Endothelial cell (in vitro differentiated cells): ENCODE measurements around the gene KMT2C. TPM values are rescaled to one million over a fixed set of nuclear protein-coding genes. Genes with fewer than 3 reads are reported as not detected.
"Not testable (repeated sequence)": the region's sequence is repeated elsewhere in the genome, so short reads cannot be mapped to it uniquely, and the experiment has no call there.

Source experiments
- DNase-seq: peaks from one replicate; pipeline ENCODE4 v3.0.0; 2021; ENCODE audit warnings: low spot score
- H3K27ac Mint-ChIP-seq: one replicate; pipeline ENCODE4 v1.8.0; 2021; ENCODE audit warnings: mixed read lengths, inconsistent platforms; ENCODE audit not compliant: unreplicated experiment
- H3K27me3 Mint-ChIP-seq: one replicate; pipeline ENCODE4 v1.8.0; 2021; ENCODE audit warnings: mild to moderate bottlenecking, moderate library complexity, mixed read lengths, inconsistent platforms; ENCODE audit not compliant: unreplicated experiment
- H3K36me3 Mint-ChIP-seq: one replicate; pipeline ENCODE4 v1.8.0; 2021; ENCODE audit warnings: mild to moderate bottlenecking, low read depth, mixed read lengths, inconsistent platforms; ENCODE audit not compliant: unreplicated experiment
- H3K4me1 Mint-ChIP-seq: one replicate; pipeline ENCODE4 v1.8.0; 2021; ENCODE audit warnings: mild to moderate bottlenecking, mixed read lengths, inconsistent platforms; ENCODE audit not compliant: unreplicated experiment
- H3K4me3 Mint-ChIP-seq: one replicate; pipeline ENCODE4 v1.8.0; 2021; ENCODE audit warnings: mild to moderate bottlenecking, mixed read lengths, inconsistent platforms; ENCODE audit not compliant: unreplicated experiment
- H3K9me3 Mint-ChIP-seq: one replicate; pipeline ENCODE4 v1.8.0; 2021; ENCODE audit warnings: mixed read lengths, inconsistent platforms; ENCODE audit not compliant: unreplicated experiment
- total RNA-seq: library from RNA; stranded (reverse); fragmentation: NEBNext Ultra II Directional; extraction: Animal tissue kit (Norgen Biotek cat#: 25700); gene quantifications from one replicate; pipeline ENCODE4 v1.2.1, GENCODE V29; 2021; ENCODE audit not compliant: unreplicated experiment

KMT2C gene
- total RNA-seq, 1 donor from 2014 or later: 59.8 TPM

GRCh38 chr7:152270427-152270826, 165.4 kb downstream of the KMT2C start:
- not testable (repeated sequence) for DNase-seq, H3K27ac Mint-ChIP-seq, H3K9me3 Mint-ChIP-seq

DNA sequence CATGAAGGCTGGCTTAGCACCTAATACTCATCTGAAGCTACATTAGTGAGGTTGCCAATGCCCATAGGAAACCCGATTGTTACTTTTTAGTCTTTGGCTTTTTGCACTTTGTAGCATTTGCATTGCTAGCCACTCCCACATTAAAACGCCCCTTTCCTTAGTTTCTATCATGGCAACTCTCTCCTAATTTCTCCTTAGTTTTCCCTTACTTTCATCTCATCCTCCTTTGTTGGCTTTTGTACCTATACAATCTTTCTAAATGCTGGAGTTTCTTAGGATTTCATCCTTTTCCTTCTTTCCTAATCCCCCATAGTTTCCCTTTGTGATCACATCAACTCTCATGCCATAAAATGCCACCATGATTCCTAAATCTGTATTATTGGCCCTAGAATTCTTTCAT, 168.9 kb downstream of the KMT2C start:
- H3K36me3 Mint-ChIP-seq, DNase-seq, H3K4me1 Mint-ChIP-seq, H3K4me3 Mint-ChIP-seq, H3K9me3 Mint-ChIP-seq, H3K27ac Mint-ChIP-seq, H3K27me3 Mint-ChIP-seq: not testable (repeated sequence)

More at GRCh38 chr7:152270427-152270826, 165.4 kb downstream of the KMT2C start:
- not testable (repeated sequence) for H3K4me1 Mint-ChIP-seq, H3K36me3 Mint-ChIP-seq, H3K27me3 Mint-ChIP-seq, H3K4me3 Mint-ChIP-seq

GRCh38 chr7:152264915-152265314, 170.9 kb downstream of the KMT2C start:
- H3K4me1 Mint-ChIP-seq, H3K4me3 Mint-ChIP-seq, H3K27ac Mint-ChIP-seq, H3K36me3 Mint-ChIP-seq, H3K27me3 Mint-ChIP-seq, DNase-seq, H3K9me3 Mint-ChIP-seq: not testable (repeated sequence)

DNA sequence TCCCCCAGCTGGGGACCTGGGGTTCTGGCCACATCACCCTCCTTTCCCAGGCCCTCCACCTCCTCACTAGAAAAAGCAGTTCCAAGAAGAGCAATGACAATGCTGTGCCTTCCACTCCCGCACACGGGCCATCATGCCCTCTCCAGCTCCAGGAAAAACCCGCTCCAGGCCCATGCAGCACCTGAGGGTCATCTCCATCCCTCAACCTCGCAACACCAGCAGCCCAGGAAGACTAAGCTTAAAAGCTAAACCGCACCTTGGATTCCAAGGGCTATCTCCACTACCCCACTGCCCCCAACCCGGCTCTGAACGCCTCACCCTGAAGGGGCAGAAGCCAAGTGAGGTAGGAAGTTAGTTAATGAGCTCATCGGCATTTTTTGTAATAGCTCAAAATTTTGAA, 173.7 kb downstream of the KMT2C start:
- not testable (repeated sequence) for H3K4me1 Mint-ChIP-seq, H3K4me3 Mint-ChIP-seq, DNase-seq, H3K27me3 Mint-ChIP-seq, H3K9me3 Mint-ChIP-seq, H3K27ac Mint-ChIP-seq
- peaks cover 11% of the 10 kb centered on the region for H3K36me3 Mint-ChIP-seq

DNA sequence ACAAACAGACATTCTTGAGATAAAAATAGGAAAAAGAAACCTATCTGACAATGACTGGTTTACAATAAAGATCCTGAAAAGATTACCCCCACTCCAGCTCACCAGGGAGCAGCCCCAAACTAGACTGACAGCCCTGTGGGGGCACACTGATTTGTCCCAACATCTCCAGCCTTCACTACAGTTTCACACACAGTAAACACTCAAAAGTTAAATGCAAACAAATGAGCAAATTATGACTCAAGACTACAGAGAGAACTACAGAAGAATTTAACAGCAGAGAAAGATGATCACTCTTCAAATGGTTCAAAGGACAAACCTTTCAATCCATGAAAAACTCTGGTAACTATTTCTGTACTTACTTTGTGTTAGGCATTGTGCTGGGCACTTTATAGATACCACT, 176.2 kb downstream of the KMT2C start:
- H3K4me3 Mint-ChIP-seq: not testable (repeated sequence)

DNA sequence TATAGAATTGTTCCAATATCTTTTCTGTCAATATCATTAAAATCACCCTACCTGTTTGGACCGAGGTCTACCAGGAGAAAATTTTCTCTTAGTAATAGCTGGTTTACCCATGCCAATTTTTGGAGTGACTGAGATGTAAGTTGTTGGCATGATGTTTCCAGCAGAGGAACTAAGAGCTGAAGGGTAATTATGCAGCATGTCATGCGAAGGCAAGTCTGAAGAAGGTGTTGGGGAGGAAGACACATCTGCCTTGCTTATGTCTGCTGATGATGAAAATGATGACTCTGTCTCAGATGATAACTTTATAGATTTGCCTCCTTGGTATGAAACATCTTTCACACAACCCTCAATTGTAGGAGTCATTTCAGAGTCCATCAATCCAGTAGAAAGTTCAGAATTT, 188.0 kb downstream of the KMT2C start:
- not testable (repeated sequence) for DNase-seq, H3K27me3 Mint-ChIP-seq, H3K9me3 Mint-ChIP-seq, H3K27ac Mint-ChIP-seq, H3K4me3 Mint-ChIP-seq, H3K4me1 Mint-ChIP-seq
- H3K36me3 Mint-ChIP-seq: peaks cover 10% of the 10 kb centered on the region

More for the DNA sequence above, 176.2 kb downstream of the KMT2C start:
- not testable (repeated sequence) for H3K27ac Mint-ChIP-seq, H3K9me3 Mint-ChIP-seq, H3K4me1 Mint-ChIP-seq, DNase-seq, H3K27me3 Mint-ChIP-seq
- H3K36me3 Mint-ChIP-seq: peaks cover 11% of the 10 kb centered on the region

- H3K4me1 Mint-ChIP-seq, H3K9me3 Mint-ChIP-seq, DNase-seq: not testable (repeated sequence)
Measured at GRCh38 chr7:152245417-152245816, 190.4 kb downstream of the KMT2C start.

DNA sequence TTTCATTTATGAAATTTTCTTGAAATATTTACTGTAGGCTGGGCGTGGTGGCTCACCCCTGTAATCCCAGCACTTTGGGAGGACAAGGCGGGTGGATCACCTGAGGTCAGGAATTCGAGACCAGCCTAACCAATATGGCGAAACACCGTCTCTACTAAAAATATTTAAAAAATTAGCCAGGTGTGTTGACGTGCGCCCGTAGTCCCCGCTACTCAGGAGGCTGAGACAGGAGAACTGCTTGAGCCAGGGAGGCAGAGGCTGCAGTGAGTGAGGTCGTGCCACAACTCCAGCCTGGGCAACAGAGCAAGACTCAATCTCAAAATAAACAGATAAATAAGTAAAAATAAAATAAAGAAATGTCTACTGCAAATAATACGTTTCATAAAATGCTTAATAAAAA, 192.3 kb downstream of the KMT2C start:
- not testable (repeated sequence) for H3K27me3 Mint-ChIP-seq, H3K27ac Mint-ChIP-seq, H3K9me3 Mint-ChIP-seq, DNase-seq, H3K36me3 Mint-ChIP-seq, H3K4me1 Mint-ChIP-seq, H3K4me3 Mint-ChIP-seq

More at GRCh38 chr7:152245417-152245816, 190.4 kb downstream of the KMT2C start:
- H3K36me3 Mint-ChIP-seq, H3K27ac Mint-ChIP-seq, H3K27me3 Mint-ChIP-seq, H3K4me3 Mint-ChIP-seq: not testable (repeated sequence)

GRCh38 chr7:152241301-152241700, 194.5 kb downstream of the KMT2C start:
- not testable (repeated sequence) for H3K27ac Mint-ChIP-seq, H3K27me3 Mint-ChIP-seq, H3K4me3 Mint-ChIP-seq, H3K4me1 Mint-ChIP-seq, H3K36me3 Mint-ChIP-seq, DNase-seq, H3K9me3 Mint-ChIP-seq

DNA sequence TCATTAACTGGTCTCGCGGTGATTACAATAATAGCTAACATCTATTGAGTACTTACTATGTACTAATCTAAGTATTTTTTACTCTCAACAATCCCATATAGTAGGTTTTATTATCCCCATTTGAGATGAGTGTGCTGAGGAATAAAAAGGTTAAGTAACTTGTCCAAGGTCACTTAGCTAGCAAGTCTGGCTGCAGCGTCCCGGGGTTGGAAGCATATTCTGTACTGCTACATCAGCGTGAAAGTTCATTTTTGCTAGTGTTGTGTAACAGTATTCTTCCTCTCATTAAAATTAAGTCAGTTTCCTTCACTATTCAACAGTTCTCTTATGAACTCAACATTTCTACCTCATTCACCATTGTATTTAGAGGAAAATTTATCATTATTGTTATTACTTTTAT, 199.5 kb downstream of the KMT2C start:
- DNase-seq, H3K4me1 Mint-ChIP-seq, H3K27me3 Mint-ChIP-seq, H3K36me3 Mint-ChIP-seq, H3K4me3 Mint-ChIP-seq, H3K27ac Mint-ChIP-seq, H3K9me3 Mint-ChIP-seq: not testable (repeated sequence)

- peak overlapping the region; percentile 0 for H3K27ac Mint-ChIP-seq
- not testable (repeated sequence) for H3K36me3 Mint-ChIP-seq, H3K27me3 Mint-ChIP-seq, DNase-seq, H3K4me1 Mint-ChIP-seq, H3K9me3 Mint-ChIP-seq, H3K4me3 Mint-ChIP-seq
Measured at GRCh38 chr7:152234421-152234820, 201.4 kb downstream of the KMT2C start.
